ENCODE data around the gene CACNA1A.

- no peak for TF ChIP-seq CTCF (IDR thresholded peaks at IDR 0.05; ENCODE audit: low read length)
- TF ChIP-seq EZH2phosphoT487 (IDR thresholded peaks at IDR 0.05; ENCODE audit: low read length): no peak
Measured at GRCh38 chr19:13172346-13173138, 333.7 kb downstream of the CACNA1A start.

Measured in MM.1S (cell line).